Stimulated activated CD8-positive, alpha-beta memory T cell treated with anti-CD3 and anti-CD28 coated beads, Interleukin-4, amount 100 ng/mL, for 48 hours (primary cell): ENCODE data around the gene TNFRSF1B.
"Not testable (repeated sequence)": the region's sequence is repeated elsewhere in the genome, so short reads cannot be mapped to it uniquely, and the experiment has no call there.

Experiments
- DNase-seq: peaks from one replicate; pipeline ENCODE4 v3.0.0-alpha.2; 2020

Gene TNFRSF1B

GRCh38 chr1:12224092-12224491, 57.3 kb downstream of the TNFRSF1B start:
- not testable (repeated sequence) for DNase-seq

GRCh38 chr1:12228979-12229378, 62.2 kb downstream of the TNFRSF1B start:
- no peak for DNase-seq

GRCh38 chr1:12229386-12229834, 62.6 kb downstream of the TNFRSF1B start:
- no peak for DNase-seq

- DNase-seq = peak; percentile 92
Observed at GRCh38 chr1:12229835-12230548, 63.2 kb downstream of the TNFRSF1B start, which contains the start of gene VPS13D. VPS13D (plus strand) TSS chr1:12230030; CDS start chr1:12234267, 4,237 bp downstream.

GRCh38 chr1:12230549-12231275, 63.9 kb downstream of the TNFRSF1B start:
- no peak for DNase-seq

DNA sequence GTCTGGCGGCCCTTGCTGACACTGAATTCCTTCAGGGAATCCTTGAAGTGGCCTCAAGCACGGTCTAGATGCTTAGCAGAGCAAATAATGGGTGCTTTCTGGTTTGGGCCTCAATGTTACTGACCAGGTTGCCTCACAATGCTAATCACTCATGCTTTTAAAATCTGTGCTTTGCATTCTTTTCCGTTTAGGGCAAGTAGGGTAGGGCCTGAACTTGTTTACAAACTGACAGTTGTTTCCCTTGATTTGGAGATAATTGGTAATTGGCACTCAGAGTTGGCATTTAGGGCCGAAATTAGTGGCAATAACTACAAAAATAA, 64.4 kb downstream of the TNFRSF1B start:
- DNase-seq = no peak

GRCh38 chr1:12232221-12232620, 65.4 kb downstream of the TNFRSF1B start:
- DNase-seq = no peak

DNA sequence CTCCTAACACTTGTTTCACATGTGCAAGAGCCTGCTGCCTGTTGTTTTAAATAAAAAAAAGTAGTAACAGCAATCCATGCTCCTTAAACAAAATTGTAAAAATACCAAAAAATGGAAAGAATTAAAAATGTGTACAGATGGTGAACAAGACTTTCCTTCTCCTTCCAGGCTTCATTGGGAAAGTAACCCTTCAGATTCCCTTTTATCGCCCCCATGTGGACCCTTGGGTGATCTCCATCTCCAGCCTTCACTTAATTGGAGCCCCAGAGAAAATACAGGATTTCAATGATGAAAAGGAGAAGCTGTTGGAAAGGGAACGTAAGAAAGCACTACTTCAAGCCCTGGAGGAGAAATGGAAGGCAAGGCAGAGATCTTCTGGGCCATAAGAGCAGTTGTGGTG, 77.3 kb downstream of the TNFRSF1B start:
- DNase-seq = no peak

DNA sequence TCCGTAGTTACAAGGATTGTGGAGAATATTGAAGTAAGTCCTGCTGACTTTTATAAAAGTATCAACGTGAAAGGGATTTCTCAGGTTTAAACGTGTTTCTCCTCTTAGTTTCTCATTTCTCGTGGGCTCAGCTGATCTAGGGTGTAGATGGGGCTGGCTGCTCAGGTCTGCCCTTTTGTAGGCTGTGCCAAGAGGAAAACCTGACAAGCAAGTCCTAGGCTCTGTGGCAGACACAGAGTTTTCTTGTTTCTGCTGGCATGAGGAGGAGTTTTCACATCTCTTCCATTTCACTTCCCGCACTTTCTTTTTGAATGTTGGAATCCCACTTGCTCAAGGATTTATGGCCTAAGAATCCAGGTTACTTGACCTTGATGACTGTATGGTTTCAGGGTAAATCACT, 77.8 kb downstream of the TNFRSF1B start:
- no peak for DNase-seq

- no peak for DNase-seq
Observed at GRCh38 chr1:12245116-12245515, 78.3 kb downstream of the TNFRSF1B start.

GRCh38 chr1:12245733-12246132, 78.9 kb downstream of the TNFRSF1B start:
- no peak for DNase-seq

GRCh38 chr1:12246584-12246983, 79.8 kb downstream of the TNFRSF1B start:
- DNase-seq = no peak

- no peak for DNase-seq
Observed at GRCh38 chr1:12249181-12249580, 82.4 kb downstream of the TNFRSF1B start.

- DNase-seq = no peak
Observed at GRCh38 chr1:12249748-12250147, 83.0 kb downstream of the TNFRSF1B start.

- no peak for DNase-seq
Observed at GRCh38 chr1:12251442-12251841, 84.7 kb downstream of the TNFRSF1B start.

DNA sequence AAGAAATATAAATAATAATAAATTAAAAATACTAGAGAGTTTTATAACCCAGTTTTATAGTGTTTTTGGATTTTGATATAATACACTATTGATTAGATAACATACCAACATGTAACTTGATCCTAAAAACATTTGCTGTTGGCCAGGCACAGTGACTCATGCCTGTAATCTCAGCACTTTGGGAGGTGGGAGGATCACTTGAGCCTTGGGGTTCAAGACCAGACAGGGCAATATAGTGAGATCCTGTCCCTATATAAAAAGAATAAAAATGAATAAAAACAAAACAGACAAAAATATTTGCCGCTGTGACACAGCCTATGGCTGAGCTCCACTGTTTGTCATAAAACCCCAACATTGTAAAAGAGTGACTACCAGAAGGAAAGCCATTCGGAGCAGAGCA, 89.1 kb downstream of the TNFRSF1B start:
- no peak for DNase-seq

DNA sequence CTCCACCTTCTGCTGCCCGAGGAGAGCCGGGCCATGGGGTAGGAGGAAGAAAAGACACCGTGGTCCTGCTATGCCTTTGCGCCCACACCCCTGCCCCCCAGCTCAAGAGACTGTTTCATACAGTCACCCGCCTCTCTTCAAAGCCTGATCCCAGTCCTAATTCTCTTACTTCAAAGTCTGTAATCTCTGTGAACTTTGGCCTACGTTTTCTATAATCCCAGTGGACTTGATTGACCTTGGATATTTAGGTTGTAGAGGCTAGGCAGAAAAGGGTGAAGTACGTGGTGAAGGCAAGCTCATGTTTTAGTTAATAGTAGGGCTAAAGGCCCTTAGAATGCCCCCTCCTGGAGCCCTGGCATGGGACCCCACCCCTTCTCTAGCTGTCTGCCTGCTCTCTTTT, 91.5 kb downstream of the TNFRSF1B start:
- DNase-seq = no peak
